ENCODE measurements around the gene KRT33B.

KRT33B gene

GRCh38 chr17:41315814-41316445 is 53.7 kb downstream of the KRT33B start:
- no peak overlapping the region for H3K27ac Mint-ChIP-seq
- H3K27me3 Mint-ChIP-seq (ENCODE audit: low read depth) = peaks cover 11% of the 10 kb centered on the region
- H3K36me3 Mint-ChIP-seq (ENCODE audit: low read depth) = no peaks in the 10 kb centered on the region

GRCh38 chr17:41315204-41315794 is 54.3 kb downstream of the KRT33B start, which contains the start of gene KRTAP17-1:
TSS of gene KRTAP17-1 (minus strand) at chr17:41315710. CDS start at chr17:41315650, 60 bp downstream.
- Mint-ChIP-seq H3K27ac (no peak within 1 kb of the TSS), H3K4me1 (ENCODE audit: low read depth) (peaks cover 4% of the 10 kb centered on the region), H3K27me3 (ENCODE audit: low read depth) (peaks cover 11% of the 10 kb centered on the region), H3K36me3 (ENCODE audit: low read depth) (no peaks in the 10 kb centered on the region), H3K9me3 (no peaks in the 10 kb centered on the region), H3K4me3 (no peak within 1 kb of the TSS)
- DNase-seq (ENCODE audit: low spot score) = no peak

More at GRCh38 chr17:41315814-41316445, 53.7 kb downstream of the KRT33B start:
- Mint-ChIP-seq H3K9me3 (no peaks in the 10 kb centered on the region), H3K4me1 (ENCODE audit: low read depth) (peaks cover 3% of the 10 kb centered on the region), H3K4me3 (no peak overlapping the region)
- no peak for DNase-seq (ENCODE audit: low spot score)
